ENCODE results near the gene SAMD5. TPM values are rescaled to one million over a fixed set of nuclear protein-coding genes. Genes with fewer than 3 reads are reported as not detected.

The SAMD5 gene
- total and polyA plus RNA-seq, 2 experiments from 2014 or later, result 0.03 TPM; not detected in 1

DNA sequence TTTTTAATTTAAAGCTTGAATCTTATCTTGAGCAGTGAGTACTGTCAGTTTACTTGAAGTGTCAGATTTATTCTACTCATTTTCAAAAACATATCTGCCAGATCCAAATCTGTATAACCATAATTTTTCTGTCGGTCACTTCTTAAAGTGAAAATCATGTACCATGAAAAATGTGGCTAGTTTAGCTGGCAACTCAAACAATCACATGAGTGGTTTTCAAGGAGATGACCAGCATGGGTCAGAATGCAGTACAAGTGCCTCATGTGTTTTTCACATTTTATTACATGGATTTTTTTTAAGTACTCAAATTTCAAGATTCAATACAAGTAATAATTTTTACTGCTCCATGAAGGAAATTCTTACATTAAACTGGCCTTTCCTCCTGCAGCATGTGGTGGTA, 11.0 kb upstream of the SAMD5 start:
- Histone ChIP-seq H2AFZ (no peak overlapping the region), H4K20me1 (replicated peaks; ENCODE audit: insufficient read depth) (peaks cover 1% of the 10 kb centered on the region; the same call in 1 of the 2 replicates), H3F3A (replicated peaks; ENCODE audit: low read depth) (no peaks in the 10 kb centered on the region), H3K4me3 (no peak overlapping the region), H3K27ac (ENCODE audit: low read depth) (no peak overlapping the region), H3K36me3 (ENCODE audit: insufficient read depth) (no peaks in the 10 kb centered on the region), H3K27me3 (ENCODE audit: insufficient read depth) (peaks cover 38% of the 10 kb centered on the region), H3K4me2 (no peak overlapping the region), H3K79me2 (replicated peaks; ENCODE audit: insufficient read depth) (no peaks in the 10 kb centered on the region), H3K9me2 (ENCODE audit: insufficient read depth) (peaks cover 2% of the 10 kb centered on the region; the same call in 1 of the 2 replicates), H3K4me1 (ENCODE audit: insufficient read depth) (no peaks in the 10 kb centered on the region; the same call in 1 of the 2 replicates)
- ATAC-seq (no peak), DNase-seq (ENCODE audit: low spot score) (no peak)
- H3K4me1 Mint-ChIP-seq, result peaks cover 1% of the 10 kb centered on the region; the same call in 2 of the 3 replicates
- no peaks in the 10 kb centered on the region for H3K36me3 Mint-ChIP-seq (ENCODE audit: low read depth)
- TF ChIP-seq CTCF (conservative IDR thresholded peaks at IDR 0.05; ENCODE audit: low read depth in 2 of 2) (no peak), STAT1 (IDR thresholded peaks at IDR 0.05; ENCODE audit: unreplicated experiment) (no peak), NANOG (IDR thresholded peaks at IDR 0.05; ENCODE audit: borderline replicate concordance) (no peak), JUNB (IDR thresholded peaks at IDR 0.05; ENCODE audit: unreplicated experiment) (no peak), EZH2phosphoT487 (IDR thresholded peaks at IDR 0.05; ENCODE audit: unreplicated experiment) (no peak), ZNF331 (CRISPR knock-in tag; IDR thresholded peaks at IDR 0.05; ENCODE audit: low read depth) (no peak), POLR2AphosphoS5 (IDR thresholded peaks at IDR 0.05; ENCODE audit: low read depth) (no peak), CREB1 (CRISPR knock-in tag; IDR thresholded peaks at IDR 0.05; ENCODE audit: low read depth) (no peak), ZNF114 (CRISPR knock-in tag; IDR thresholded peaks at IDR 0.05) (no peak), EZH2 (IDR thresholded peaks at IDR 0.05; ENCODE audit: low read depth, unreplicated experiment) (no peak)
- TF ChIP-seq, protein P1, sequence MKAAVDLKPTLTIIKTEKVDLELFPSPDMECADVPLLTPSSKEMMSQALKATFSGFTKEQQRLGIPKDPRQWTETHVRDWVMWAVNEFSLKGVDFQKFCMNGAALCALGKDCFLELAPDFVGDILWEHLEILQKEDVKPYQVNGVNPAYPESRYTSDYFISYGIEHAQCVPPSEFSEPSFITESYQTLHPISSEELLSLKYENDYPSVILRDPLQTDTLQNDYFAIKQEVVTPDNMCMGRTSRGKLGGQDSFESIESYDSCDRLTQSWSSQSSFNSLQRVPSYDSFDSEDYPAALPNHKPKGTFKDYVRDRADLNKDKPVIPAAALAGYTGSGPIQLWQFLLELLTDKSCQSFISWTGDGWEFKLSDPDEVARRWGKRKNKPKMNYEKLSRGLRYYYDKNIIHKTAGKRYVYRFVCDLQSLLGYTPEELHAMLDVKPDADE (IDR thresholded peaks at IDR 0.05), result no peak
- TF ChIP-seq, protein P2, sequence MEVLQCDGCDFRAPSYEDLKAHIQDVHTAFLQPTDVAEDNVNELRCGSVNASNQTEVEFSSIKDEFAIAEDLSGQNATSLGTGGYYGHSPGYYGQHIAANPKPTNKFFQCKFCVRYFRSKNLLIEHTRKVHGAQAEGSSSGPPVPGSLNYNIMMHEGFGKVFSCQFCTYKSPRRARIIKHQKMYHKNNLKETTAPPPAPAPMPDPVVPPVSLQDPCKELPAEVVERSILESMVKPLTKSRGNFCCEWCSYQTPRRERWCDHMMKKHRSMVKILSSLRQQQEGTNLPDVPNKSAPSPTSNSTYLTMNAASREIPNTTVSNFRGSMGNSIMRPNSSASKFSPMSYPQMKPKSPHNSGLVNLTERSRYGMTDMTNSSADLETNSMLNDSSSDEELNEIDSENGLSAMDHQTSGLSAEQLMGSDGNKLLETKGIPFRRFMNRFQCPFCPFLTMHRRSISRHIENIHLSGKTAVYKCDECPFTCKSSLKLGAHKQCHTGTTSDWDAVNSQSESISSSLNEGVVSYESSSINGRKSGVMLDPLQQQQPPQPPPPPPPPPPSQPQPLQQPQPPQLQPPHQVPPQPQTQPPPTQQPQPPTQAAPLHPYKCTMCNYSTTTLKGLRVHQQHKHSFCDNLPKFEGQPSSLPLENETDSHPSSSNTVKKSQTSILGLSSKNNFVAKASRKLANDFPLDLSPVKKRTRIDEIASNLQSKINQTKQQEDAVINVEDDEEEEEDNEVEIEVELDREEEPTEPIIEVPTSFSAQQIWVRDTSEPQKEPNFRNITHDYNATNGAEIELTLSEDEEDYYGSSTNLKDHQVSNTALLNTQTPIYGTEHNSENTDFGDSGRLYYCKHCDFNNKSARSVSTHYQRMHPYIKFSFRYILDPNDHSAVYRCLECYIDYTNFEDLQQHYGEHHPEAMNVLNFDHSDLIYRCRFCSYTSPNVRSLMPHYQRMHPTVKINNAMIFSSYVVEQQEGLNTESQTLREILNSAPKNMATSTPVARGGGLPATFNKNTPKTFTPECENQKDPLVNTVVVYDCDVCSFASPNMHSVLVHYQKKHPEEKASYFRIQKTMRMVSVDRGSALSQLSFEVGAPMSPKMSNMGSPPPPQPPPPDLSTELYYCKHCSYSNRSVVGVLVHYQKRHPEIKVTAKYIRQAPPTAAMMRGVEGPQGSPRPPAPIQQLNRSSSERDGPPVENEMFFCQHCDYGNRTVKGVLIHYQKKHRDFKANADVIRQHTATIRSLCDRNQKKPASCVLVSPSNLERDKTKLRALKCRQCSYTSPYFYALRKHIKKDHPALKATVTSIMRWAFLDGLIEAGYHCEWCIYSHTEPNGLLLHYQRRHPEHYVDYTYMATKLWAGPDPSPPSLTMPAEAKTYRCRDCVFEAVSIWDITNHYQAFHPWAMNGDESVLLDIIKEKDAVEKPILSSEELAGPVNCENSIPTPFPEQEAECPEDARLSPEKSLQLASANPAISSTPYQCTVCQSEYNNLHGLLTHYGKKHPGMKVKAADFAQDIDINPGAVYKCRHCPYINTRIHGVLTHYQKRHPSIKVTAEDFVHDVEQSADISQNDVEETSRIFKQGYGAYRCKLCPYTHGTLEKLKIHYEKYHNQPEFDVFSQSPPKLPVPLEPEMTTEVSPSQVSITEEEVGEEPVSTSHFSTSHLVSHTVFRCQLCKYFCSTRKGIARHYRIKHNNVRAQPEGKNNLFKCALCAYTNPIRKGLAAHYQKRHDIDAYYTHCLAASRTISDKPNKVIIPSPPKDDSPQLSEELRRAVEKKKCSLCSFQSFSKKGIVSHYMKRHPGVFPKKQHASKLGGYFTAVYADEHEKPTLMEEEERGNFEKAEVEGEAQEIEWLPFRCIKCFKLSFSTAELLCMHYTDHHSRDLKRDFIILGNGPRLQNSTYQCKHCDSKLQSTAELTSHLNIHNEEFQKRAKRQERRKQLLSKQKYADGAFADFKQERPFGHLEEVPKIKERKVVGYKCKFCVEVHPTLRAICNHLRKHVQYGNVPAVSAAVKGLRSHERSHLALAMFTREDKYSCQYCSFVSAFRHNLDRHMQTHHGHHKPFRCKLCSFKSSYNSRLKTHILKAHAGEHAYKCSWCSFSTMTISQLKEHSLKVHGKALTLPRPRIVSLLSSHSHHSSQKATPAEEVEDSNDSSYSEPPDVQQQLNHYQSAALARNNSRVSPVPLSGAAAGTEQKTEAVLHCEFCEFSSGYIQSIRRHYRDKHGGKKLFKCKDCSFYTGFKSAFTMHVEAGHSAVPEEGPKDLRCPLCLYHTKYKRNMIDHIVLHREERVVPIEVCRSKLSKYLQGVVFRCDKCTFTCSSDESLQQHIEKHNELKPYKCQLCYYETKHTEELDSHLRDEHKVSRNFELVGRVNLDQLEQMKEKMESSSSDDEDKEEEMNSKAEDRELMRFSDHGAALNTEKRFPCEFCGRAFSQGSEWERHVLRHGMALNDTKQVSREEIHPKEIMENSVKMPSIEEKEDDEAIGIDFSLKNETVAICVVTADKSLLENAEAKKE (CRISPR knock-in tag; IDR thresholded peaks at IDR 0.05), result no peak
- TF ChIP-seq, protein P3, sequence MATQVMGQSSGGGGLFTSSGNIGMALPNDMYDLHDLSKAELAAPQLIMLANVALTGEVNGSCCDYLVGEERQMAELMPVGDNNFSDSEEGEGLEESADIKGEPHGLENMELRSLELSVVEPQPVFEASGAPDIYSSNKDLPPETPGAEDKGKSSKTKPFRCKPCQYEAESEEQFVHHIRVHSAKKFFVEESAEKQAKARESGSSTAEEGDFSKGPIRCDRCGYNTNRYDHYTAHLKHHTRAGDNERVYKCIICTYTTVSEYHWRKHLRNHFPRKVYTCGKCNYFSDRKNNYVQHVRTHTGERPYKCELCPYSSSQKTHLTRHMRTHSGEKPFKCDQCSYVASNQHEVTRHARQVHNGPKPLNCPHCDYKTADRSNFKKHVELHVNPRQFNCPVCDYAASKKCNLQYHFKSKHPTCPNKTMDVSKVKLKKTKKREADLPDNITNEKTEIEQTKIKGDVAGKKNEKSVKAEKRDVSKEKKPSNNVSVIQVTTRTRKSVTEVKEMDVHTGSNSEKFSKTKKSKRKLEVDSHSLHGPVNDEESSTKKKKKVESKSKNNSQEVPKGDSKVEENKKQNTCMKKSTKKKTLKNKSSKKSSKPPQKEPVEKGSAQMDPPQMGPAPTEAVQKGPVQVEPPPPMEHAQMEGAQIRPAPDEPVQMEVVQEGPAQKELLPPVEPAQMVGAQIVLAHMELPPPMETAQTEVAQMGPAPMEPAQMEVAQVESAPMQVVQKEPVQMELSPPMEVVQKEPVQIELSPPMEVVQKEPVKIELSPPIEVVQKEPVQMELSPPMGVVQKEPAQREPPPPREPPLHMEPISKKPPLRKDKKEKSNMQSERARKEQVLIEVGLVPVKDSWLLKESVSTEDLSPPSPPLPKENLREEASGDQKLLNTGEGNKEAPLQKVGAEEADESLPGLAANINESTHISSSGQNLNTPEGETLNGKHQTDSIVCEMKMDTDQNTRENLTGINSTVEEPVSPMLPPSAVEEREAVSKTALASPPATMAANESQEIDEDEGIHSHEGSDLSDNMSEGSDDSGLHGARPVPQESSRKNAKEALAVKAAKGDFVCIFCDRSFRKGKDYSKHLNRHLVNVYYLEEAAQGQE (IDR thresholded peaks at IDR 0.05; ENCODE audit: unreplicated experiment), result no peak
- H3K4me3 Mint-ChIP-seq, result no peak overlapping the region
- no peak overlapping the region for H3K27ac Mint-ChIP-seq
- peaks cover 2% of the 10 kb centered on the region; the same call in 1 of the 3 replicates for H3K9me3 Mint-ChIP-seq
- peaks cover 32% of the 10 kb centered on the region for H3K27me3 Mint-ChIP-seq (ENCODE audit: insufficient read depth, low read depth, poor library complexity)

All from GM23338 (cell line).